ENCODE measurements around the gene REPS2. TPM values are rescaled to one million over a fixed set of nuclear protein-coding genes. Genes with fewer than 3 reads are reported as not detected.

REPS2 gene
- polyA plus RNA-seq (ENCODE audit: insufficient read length in 4 of 4), result 10 to 100 TPM; 11.5 to 20.5 (median 18.0) TPM

DNA sequence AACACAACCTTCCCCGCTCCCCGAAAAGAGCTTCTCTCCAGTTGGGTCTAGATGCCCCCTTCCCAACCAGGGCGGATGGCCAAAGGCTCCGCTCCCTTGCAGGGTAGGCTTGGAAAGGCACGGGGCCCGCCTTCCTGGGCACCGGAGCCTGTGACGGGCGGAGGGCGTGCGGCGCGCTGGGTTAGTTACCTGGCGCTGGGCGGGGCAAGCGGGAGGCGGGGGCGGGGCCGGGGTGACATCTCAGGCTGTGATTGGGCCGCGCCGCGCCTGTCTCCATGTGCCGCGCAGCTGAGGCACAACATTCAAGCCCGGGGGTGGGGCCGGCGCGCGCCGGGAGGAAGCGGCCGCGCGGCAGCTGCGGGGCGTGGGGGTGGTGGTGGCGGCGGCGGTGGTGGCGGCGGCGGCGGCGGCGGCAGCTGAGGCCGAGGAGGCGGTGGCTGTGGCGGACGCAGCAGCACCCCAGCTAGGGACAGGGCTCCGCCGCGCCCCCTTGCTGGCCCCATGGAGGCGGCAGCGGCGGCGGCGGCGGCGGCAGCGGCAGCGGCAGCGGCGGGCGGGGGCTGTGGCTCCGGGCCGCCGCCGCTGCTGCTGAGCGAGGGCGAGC, at the start of gene REPS2:
Gene REPS2 (plus strand): TSS at position 298 of the 604 bp plus-strand sequence. CDS start 204 bp downstream, at position 502.
- DNase-seq (ENCODE audit: low read depth in 4 of 4, low spot score in 2 of 4), result peak in 2 of 4 donors; percentile 46 to 62

DNA sequence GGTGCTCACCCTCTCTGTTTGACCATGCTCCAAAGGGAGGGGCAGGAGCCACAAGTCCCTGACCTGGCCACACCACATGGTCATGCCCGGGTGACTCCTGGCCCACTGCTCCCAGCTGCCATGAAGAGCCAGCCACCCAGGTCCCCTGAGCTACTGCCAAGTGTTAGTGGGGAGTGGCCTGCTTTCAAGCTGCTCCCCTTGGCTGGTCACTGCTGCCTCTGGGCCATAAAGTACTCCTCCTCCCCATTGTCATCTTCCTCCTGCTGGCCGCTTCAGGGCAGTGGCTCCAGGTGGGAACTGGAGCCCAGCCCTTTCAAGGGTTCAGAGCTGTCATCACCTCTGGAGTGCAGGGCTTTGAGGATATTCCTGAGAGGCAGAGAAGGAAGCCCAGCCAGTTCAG, 49.0 kb upstream of the REPS2 start:
- DNase-seq (ENCODE audit: low read depth in 4 of 4, low spot score in 2 of 4), result no peak

DNA sequence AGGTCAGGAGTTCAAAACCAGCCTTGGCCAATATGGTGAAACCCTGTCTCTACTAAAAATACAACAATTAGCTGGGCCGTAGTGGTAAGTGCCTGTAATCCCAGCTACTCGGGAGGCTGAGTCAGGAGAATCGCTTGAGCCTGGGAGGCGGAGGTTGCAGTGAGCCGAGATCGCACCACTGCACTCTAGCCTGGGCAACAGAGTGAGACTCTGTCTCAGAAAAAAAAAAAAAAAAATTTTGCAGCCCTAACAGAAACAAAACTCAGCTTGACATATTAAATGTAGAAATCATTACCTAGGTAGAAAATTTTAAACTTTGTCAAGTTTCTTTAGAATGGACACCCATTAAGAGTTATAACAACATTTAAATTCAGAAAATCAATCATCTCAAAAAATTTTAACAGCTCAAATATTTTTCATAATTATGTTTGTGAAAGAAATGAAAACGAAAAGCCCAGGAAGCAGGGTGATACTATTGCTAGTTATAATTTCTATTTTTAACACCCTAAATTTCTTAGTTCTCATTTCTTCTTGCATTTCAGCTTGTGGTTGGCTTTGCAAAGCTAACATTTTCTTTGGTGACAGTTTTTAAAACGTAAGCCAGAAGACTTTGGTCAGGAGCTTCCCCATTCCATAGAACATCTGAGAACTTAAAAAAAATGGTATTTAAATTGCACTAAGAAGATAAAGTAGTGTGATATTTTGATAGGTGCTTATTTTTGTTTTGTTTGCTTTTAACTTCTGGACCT, 43.0 kb upstream of the REPS2 start:
- DNase-seq (ENCODE audit: low read depth in 4 of 4, low spot score in 2 of 4), result no peak

DNA sequence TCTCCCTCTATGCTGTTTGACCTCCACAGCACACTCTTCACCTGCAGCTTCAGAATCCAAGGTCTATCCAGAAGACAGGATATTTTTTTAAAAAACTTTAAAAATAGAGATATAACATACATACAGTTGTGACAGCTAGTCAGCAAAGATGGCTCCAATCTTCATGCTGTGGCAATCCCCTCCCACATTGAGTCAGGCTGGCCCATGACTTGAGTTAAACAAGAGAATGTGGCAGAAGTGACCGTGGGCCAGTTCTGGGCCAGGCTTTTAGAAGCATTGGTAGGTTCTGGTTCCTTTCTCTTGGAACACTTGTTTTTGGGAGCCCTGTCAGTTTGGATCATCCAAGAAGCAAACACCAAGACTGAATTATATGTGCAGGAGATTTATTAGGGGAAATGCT, 36.1 kb upstream of the REPS2 start:
- DNase-seq (ENCODE audit: low read depth in 4 of 4, low spot score in 2 of 4), result no peak

DNA sequence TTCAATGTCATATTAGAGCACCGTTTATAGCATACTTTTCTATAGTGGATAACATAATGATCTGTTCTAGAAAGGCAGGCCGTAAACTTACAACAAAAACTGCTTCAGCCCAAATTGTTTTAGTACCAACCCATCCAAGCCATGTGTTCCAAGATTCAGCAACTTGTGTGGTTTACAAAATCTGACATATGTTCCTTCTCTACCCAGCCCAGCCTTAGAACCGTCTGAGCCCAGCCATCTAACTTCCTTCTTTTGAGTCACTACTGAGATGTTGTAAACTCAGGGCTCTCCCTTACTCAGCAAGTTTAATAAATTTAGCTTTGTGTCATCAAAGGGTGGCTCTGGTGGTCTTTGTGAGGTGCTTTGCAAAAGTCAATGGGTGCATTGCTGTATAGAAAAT, 32.4 kb upstream of the REPS2 start:
- no peak for DNase-seq (ENCODE audit: low read depth in 4 of 4, low spot score in 2 of 4)

DNA sequence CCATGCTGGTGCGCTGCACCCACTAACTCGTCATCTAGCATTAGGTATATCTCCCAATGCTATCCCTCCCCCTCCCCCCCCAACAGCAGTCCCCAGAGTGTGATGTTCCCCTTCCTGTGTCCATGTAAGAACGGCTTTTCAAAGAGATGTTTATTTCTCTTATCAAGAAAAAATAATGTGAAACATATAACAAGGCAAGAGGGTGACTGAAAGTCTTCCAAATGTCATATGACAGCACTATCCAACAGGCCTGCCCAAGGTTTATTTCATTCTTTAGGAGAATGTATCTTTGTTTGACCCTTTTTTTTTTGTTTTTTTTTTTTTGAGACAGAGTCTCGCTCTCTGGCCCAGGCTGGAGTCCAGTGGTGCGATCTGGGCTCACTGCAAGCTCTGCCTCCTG, 29.9 kb upstream of the REPS2 start:
- no peak for DNase-seq (ENCODE audit: low read depth in 4 of 4, low spot score in 2 of 4)

DNA sequence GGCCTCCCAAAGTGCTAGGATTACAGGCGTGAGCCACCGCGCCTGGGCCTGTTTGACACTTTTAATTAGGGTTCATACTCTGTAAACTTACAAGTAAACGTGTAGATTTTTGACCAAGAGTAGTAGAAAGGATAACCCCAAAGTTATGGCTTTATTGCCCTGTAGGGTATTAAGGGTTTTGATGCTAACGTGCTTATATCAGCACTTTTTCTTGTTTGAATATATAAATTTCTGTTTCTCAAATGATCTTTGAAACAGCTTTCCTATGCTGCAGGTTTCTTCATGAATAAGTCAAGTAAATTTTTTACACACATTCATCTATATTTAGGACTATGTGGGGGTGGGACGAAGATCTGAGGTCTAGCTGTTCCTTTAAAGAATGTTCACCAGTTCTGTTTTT, 29.3 kb upstream of the REPS2 start:
- no peak for DNase-seq (ENCODE audit: low read depth in 4 of 4, low spot score in 2 of 4)

DNA sequence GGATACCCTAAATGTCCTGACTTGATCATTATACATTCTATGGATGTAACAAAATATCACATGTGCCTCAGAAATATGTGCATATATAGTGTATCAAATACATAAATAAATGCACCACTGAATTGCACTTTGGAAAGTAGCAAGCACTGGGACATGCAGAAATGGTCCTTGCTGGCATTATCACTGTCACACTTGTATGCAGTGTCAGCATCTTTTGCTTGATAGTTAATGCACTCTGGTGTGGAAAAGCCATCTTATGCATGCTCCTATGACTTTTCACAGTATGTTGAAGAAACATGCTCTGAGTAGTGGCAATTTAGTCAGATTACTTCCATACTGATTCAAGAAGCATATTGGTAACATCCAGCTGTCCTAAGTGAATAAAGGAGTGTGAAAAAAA, 27.5 kb upstream of the REPS2 start:
- no peak for DNase-seq (ENCODE audit: low read depth in 4 of 4, low spot score in 2 of 4)

DNA sequence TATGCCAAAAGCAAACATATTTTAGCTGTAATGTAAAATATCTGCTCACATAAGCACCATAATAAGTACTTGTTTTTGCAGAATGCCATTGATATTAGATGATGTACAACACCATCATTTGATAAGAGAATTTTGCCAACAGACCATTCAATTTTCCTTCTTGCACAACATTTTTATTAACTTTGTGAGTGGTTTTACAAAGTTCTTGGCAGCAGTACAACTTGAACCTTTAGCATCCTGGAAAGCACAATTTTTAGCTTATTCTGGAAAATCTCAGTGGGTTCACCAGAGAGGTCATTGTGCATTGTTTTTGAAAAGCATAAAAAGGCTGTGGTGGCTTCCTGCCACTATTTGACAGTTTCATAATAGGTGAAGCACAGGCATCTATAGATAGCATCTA, 26.4 kb upstream of the REPS2 start:
- no peak for DNase-seq (ENCODE audit: low read depth in 4 of 4, low spot score in 2 of 4)

DNA sequence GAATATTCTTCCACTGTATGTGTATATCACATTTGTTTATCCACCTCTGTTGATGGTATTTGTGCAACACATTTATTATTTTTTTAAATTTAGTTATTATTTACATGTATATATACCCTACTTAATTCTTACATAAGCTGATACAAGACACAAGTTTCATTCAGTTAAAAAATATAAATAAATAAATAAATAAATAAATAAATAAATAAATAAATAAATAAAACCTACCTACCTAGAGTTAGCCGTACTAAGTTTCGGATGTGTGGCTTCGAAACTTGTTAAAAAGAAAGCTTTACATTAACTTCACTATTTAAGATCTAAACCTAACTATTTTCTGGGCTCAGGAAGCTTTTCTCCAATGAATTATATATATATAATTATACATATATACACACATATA, 23.3 kb upstream of the REPS2 start:
- no peak for DNase-seq (ENCODE audit: low read depth in 4 of 4, low spot score in 2 of 4)

DNA sequence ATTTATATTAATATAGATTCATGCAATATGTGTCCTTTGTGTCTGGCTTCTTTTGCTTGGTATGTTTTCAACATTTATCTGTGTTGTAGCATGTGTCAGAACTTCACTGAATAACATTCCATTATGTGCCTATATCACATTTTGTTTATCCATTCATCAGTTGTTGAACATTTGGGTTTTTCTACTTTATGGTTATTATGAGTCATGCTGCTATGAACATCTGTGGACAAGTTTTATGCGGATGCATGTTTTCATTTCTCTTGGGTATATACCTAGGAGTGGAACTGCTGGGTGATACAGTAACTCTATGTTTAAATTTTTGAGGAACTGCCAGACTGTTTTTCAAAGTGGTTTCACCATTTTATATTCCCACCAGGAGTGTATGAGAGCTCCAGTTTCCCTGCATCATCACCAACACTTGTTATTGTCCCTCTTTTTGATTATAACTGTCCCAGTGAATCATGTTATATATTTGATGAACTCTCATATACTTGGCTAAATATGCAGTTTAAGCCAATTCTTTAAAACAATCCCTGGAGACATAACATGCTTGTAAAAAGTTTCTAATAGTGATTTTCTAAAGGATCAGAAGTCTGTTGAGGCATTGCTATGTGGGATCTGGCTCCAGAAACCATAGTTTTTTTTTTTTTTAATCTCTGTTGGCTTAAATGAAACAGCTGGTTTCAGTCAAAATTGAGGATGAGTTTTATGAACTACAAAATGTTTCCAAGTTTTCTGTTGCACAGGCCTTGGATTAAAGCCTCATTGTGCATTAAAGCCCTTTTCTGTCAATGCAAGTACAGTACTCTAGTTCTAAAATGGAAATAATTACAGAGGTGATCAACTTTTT, 21.6 kb upstream of the REPS2 start:
- no peak for DNase-seq (ENCODE audit: low read depth in 4 of 4, low spot score in 2 of 4)

DNA sequence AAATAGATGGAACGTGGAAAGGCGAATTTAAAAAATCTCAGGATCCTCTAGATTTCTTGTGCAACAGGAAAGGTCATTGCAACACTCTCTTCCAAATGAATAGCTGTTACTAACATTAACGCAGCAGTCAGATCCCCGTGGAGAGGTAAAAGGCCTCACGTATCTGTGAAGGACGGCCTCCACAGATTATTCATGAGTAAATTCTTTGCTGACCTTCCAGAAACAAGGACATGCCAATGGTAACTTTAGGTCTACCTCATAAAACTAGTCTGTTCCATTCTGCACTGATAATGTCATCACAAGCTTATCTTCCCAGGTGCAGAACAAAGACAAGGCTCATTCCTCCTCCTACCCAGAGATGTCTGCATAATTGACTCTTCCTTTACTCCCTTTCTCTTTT, 16.1 kb upstream of the REPS2 start:
- no peak for DNase-seq (ENCODE audit: low read depth in 4 of 4, low spot score in 2 of 4)

DNA sequence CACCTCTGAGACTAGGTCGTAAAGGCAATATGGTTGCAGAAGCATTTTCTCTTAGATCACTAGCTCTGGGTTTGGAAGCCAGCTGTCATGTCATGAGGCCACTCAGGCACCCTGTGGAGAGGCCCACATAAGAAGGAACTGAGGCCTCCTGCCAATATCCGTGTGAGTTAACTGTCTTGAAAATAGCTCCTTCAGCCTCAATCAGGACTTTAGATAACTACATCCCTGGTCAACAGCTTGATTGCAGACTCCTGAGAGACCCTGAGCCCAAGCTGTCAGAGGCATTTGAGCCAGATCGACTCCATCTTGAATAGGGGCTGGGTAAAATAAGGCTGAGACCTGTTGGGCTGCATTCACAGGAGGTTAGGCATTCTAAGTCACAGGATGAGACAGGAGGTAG, 15.1 kb upstream of the REPS2 start:
- DNase-seq (ENCODE audit: low read depth in 4 of 4, low spot score in 2 of 4), result no peak

DNA sequence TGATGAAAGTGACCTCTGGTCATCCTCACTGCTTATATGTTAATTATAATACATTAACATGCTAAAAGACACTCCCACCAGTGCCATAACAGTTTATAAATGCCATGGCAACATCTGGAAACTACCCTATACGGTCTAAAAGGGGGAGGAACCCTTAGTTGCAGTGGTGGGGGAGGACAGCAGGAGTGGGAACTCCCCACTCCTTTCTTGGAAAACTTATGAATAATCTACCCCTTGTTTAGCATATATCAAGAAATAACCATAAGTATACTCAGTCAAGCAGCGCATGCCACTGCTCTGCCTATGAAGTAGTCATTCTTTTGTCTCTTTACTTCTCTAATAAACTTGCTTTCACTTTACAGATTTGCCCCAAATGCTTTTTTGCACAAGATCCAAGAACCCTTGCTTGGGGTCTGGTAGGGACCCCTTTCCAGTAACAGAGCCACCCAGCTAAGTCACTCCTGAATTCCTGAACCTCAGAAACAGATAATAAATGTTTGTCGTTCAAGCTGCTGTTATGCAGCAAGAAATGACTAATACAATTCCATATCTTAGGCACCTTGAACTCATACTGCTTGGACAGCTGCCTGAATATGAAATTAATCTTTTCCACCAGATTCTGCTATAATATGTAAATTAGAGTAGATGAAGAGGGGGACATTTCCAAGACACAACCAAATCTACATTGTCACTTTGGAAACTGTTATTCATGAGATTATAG, 14.4 kb upstream of the REPS2 start:
- DNase-seq (ENCODE audit: low read depth in 4 of 4, low spot score in 2 of 4), result no peak

DNA sequence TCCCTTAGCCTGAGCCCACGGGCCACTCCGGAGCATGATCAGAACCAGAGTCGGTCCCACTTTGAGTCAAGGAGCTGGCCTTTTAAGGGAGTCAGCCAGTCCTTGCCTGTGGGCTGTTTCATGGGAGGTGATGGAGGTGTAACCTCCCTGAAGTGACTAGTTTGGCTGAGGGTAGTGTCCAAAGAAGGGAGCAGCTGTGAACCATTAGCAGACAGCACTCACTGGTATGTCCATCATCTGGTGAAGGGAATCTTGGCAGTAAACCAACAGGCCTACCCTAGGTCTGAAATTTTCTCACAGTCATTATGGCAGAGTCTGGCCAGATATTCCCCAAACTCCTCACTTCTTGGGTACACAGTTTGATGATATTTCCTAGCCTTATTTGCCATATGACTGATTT, 12.3 kb upstream of the REPS2 start:
- no peak for DNase-seq (ENCODE audit: low read depth in 4 of 4, low spot score in 2 of 4)

DNA sequence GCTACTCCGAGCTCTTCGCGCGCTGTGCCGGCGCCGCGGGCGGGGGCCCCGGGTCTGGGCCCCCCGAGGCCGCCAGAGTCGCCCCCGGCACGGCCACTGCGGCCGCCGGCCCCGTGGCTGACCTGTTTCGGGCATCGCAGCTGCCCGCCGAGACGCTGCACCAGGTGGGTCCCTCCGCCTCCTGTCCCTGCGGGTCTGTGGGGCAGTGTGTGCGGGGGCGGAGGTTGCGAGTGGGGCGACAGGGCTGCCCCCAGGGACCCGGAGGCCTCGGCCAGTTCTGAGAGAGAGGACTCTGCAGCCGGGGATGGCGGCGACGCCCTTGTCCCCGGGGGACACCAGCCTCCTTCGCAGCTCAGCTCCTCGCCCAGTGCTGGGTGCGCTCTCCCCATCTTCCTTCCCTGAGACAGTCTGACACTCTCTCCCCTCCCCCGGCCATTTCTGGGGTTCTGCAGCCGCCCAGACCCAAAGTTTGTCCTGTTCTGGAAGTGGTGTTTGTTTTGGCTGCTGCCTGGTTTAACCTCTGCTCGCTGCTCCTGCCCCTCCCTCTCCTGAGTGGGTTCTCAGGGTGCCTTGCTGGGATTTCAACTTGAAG, 609 bp downstream of the REPS2 start:
- DNase-seq (ENCODE audit: low read depth in 4 of 4, low spot score in 2 of 4), result no peak

DNA sequence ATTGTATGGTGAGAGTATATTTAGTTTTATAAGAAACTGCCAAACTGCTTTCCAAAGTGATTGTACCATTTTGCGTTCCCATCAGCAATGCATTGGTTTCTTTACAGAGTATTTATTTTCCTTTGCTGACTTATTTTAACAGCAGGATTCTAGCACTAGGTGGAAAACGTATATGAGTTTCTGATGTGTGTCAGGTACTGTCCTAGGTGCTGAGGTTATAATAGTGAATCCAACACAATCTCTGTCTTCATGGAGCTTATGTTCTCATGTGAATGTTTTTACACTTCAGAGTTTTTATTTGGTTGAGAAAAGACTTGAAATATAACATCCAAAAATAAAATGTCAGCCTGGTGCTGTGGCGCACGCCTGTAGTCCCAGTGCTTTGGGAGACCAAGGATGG, 4.0 kb downstream of the REPS2 start:
- DNase-seq (ENCODE audit: low read depth in 4 of 4, low spot score in 2 of 4), result no peak

DNA sequence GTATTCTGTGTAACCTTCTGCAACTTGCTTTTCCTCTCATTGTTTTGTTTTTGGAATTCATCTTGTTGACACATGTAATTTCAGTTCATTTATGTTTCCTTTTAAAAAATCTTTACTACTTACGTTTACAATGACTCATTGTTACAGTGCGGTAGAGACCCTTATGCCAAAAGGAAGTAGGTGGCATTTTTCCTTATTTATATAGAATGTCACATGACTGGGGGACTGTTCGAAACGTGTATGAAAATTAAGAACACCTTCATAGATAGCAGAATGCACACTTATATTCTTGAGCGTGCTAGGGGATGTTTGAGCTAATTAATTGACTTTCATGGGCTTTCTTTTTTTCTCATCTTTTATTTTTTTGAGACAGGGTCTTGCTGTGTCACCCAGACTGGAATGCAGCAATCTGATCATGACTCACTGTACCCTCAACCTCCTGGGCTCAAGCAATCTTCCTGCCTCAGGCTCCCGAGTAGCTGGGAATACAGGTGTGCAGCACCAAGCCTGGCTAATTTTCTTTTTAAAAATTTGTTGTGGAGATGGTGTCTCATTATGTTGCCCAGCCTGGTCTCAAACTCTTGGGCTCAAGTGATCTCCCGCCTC, 7.3 kb downstream of the REPS2 start:
- DNase-seq (ENCODE audit: low read depth in 4 of 4, low spot score in 2 of 4), result no peak

DNA sequence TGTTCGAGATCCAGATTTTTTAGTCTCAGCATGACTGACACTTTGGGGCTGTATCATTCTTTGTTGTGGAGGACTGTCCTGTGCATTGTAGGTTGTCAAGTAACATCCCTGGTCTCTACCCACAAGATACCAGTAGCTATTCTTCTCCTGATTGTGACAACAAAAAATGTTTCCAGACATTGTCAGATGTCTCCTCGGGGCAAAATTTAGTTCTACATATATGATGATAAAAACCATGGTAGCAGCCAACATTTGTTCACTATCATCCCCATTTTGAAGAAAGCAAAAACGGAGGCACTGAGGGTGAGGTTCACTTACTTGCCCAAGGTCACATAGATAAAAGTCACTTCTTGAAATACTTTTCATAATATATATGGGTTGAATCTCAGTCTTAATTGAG, 11.3 kb downstream of the REPS2 start:
- DNase-seq (ENCODE audit: low read depth in 4 of 4, low spot score in 2 of 4), result no peak

DNA sequence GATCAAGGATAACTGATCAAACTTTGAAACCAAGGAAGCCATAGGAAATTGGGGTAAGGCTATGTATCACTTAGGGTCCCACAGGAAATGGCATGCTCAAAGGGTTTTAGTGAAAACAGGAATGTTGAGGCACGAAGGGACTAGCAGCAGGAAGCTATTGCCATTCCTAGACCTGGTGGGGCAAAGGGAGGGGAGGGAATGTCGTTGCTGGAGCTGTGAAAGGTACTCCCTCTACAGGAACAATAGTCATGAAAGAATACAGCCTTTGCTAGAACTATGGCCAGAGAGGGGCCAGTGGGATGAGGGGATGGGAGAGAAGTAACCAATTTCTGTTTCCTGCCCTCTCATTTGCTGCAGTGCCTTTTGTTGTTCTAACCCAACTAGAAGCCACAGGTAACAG, 11.9 kb downstream of the REPS2 start:
- no peak for DNase-seq (ENCODE audit: low read depth in 4 of 4, low spot score in 2 of 4)

Data from left renal cortex interstitium (tissue), 4 donors.